GM19463 (cell line): ENCODE measurements around the gene TM7SF3.

ENCODE experiments used
- ATAC-seq: cut with Tn5 transposase; IDR thresholded peaks from one replicate; pipeline ENCODE4 v1.9.1; 2021; ENCODE audit warnings: mild to moderate bottlenecking, moderate library complexity; ENCODE audit not compliant: unreplicated experiment

TM7SF3 gene

DNA sequence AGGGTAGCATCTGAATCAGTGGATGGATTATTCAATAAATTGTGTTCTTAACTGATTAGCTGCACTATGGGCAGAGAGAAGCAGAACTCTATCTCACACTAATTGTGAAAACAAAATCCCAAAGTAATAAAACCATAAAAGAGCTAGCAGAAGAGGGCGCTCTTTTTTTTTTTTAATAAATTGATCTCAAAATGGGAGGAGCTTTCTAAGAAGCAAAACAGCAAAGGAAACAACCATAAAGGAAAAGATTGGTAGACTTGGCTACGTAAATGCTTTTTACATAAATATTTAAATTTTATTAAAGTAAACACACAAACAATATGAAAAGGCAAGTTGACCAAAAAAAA is 1.5 kb upstream of the TM7SF3 start:
- no peak for ATAC-seq

DNA sequence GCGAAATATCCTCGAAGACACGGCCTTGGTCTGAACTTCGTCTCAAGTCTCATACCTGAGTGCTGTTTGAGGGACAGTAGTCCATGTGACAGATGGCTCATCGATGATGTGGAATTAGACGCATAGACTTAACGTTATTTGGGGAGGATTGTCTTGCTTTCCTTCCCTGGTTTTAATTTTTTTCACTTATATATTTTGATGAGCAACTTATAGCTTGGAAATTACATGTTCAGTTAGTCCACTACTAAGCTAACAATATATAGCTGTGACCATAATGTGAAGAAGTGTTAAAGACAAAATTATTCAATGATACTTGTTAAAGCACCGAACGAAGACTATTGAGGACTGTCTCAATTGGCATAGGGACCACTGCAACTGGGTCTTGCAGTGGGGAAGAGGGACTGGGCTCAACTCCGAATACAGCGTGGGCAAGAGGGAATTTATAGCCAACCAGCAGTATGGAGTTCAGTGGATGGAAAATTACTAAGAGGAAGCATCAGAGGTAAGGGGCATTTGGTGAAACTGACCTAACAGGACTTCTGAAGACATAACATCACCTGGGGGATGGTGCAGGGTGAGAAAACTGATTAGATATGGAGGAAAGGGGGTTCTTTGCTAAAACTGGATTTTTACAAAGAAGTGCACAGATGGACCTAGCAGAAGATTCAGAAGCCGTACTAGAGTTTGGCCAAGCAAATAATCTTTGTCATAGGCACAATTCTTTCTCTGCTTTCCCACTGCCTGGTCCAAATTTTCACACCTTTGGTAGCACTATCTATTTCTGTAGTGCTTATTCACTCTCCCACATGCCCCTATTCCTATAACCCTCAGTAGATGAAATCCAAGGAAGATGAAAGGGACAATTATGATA is 910 bp upstream of the TM7SF3 start:
- no peak for ATAC-seq

DNA sequence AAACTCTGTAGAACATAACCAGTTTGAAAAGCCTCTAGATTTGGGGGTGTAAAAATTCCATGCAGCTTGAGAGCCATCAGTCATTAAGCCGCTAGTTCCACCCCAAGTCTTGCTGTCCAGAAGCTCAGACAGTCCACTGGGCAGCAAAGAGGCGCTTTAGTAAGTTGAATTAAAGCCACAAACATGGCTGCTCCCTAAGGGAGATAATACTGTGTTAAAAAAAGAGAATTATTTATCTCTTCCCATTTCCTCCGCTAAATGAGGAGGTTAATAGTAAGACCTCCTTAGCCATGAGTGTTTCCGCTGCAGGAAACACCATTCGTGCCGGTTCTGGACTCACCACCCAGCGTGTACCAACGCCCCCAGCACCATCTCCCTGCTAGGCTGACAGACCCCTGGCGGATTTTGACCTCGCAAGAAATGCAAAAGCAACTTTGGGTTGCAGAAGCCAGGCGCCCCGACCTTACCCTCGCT is 536 bp downstream of the TM7SF3 start:
- ATAC-seq, result peak; percentile 26

DNA sequence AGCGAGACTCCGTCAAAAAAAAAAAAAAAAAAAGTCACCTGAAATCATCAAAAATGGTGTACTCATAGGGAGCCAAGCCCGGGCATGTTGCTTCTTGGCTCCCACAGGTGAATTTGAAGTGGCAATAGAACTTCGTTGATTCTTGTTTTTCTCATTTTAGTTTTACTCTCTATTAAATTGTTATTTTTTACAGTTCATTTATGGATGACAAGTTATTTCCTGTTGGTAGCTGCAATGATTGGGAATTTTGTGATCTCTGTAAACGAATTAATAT is 1.3 kb downstream of the TM7SF3 start:
- ATAC-seq, result no peak

DNA sequence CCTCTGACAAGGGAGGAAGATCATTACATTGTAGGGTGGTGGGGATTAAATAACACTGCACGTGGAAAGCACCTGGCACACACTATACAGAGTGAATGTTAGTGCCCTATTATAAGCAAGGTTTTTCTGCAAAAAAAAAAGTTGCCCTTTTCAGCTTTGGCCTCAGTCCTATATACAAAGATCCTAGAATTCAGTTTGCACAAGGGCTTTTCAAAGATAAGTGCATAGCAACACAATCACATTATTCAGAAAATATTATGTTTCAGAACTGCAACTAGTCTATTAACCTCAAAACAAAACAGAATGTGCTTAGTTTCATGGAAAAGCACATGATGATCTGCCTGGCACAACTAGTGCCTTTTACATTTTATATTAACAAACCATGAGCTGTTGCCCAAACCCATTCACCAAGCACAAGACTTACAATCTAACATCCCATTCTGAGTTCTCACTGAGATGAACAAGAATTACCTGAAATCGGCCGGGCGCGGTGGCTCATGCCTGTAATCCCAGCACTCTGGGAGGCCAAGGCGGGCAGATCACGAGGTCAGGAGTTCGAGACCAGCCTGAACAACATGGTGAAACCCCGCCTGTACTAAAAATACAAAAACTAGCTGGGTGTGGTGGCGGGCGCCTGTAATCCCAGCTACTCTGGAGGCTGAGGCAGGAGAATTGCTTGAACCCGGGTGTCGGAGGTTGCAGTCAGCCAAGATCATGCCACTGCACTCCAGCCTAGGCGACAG is 1.8 kb downstream of the TM7SF3 start:
- no peak for ATAC-seq

DNA sequence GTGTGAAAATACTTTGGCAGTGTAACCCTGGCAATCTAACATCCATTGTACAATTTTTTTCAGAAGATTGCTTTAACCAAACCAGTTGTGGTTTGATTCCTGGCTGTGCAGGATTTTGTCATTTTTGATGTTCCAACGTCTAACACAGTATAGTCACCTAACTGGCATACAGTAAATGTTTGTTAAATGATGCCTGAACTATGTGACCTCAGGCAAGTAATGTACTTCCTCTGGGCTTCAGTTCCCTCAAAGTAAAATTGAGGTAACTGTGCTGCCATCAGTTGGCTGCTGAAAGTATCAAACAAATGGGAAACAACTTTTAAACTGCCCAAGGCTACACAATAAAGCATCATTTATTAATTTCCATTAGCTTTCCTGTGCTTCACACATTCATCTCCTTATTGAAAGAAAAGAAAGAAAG is 4.3 kb downstream of the TM7SF3 start:
- no peak for ATAC-seq

GRCh38 chr12:27008081-27008480 is 6.1 kb downstream of the TM7SF3 start:
- no peak for ATAC-seq

DNA sequence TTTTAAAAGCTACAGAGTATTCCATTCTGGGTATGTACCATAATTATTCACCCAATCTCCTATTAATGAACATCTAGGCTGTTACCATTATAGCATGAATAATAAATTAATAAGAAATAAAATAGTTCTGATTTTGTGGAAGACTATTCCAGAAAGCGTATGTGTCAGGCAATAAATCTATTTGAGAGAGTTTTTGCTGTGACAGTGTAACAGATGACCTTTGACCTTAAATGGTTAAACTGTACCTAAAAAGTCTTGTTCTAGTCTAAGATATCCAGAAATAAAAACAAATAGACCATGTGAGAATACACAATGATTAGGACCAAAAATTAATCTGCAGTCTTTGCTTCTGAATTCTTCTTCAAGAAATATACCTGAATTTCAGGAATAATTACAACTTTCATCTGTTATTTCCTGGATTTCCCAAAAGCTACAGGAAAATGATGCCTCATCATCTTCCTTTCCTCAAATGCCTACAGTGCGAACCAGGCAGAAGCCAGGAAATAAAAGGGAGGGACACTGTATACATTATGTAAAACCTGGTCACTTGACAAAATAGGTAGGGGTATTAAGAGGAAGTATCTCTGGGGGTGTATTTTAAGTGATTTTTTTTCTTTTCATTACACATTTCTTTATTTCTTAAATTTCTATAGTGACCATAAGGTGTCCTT is 7.3 kb downstream of the TM7SF3 start:
- no peak for ATAC-seq

- ATAC-seq, result no peak
Measured at GRCh38 chr12:27005495-27005894, 8.7 kb downstream of the TM7SF3 start.

GRCh38 chr12:27003421-27004381 is 10.5 kb downstream of the TM7SF3 start:
- ATAC-seq, result no peak

GRCh38 chr12:27002141-27002540 is 12.0 kb downstream of the TM7SF3 start:
- no peak for ATAC-seq

DNA sequence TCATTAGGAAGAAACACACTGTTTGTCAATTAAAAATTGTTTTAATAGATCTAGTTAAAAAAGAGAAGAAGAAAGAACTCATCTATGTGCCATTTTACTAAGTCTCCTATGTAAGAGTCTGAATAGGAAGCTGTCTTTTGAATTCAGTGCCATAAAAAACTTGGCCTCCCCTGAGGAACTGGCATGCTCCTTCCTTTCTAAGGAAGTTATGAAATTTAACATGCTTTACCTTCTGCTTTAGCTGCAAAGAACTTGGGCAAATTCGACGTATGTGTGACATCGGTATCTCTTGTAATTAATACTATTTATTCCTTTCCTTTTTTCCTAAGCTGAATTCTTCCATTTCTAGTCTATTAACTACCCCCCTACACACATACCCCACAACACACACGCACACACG is 12.5 kb downstream of the TM7SF3 start:
- ATAC-seq, result no peak

- ATAC-seq, result no peak
Measured at GRCh38 chr12:27000961-27001360, 13.2 kb downstream of the TM7SF3 start.

- no peak for ATAC-seq
Measured at GRCh38 chr12:26997003-26997402, 17.2 kb downstream of the TM7SF3 start.

- ATAC-seq, result no peak
Measured at GRCh38 chr12:26995706-26996105, 18.5 kb downstream of the TM7SF3 start.

DNA sequence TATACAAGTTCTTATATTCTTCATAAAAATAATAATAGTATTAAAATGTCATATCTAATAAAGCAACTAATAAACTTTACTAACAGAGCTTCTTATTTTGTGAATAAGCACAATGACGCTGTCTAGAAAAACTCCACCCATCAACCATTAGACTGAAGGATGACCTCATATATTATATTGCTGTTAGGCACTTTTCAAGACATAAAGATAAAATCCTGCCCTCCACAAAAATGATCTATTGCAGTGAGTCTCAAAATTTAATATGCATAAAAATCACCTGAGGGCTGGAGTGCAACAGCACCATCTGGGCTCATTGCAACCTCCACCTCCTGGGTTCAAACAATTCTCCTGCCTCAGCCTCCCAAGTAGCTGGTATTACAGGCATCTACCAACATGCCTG is 20.1 kb downstream of the TM7SF3 start:
- no peak for ATAC-seq

DNA sequence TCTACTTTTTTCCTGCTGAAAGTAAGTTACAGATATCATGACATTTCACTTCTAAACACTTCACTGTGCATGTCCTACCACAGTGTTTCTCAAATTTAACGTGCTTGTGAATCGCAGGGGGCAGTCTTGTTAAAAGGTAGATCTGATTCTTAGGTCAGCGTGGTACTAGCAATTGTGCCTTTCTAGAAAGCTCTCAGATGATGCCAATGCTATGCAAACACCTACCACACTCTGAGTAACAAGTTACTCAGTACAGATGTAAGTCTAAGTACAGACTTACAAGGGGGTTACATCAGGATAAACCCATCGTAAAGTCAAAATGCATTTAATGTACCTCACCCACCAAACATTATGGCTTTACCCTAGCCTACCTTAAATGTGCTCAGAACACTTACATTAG is 22.4 kb downstream of the TM7SF3 start:
- ATAC-seq, result no peak

DNA sequence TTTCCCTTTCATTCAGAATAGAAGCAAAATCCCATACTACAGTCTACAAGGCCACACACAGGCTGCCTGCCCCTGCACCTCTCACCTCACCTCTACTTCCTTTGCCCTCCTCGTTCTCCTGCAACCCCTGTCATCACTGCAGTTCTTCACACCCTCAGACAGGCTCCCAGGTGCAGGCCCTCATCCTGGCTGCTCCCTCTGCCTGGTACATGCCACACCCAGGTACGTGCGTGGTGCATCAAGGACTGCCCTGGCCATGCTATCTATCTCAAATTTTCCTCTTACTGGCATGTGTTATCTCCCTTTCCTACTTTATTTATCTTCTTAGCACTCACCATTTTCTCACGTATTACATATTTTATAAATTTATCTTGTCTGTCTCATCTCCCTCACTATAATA is 24.3 kb downstream of the TM7SF3 start:
- ATAC-seq, result no peak

DNA sequence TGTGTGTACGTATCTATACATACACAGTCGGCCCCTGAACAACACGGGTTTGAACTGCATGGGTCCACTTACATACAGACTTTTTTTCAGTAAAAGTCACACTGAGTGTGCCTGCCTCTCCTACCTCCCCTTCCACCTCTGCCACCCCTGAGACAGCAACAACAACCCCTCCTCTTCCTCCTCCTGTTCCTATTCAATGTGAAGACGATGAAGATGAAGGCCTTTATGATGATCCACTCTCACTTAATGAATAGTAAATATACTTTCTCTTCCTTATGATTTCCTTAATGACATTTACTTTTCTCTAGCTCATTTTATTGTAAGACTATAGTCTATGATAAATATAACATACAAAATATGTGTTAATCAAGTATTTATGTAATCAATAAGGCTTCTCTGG is 25.5 kb downstream of the TM7SF3 start:
- ATAC-seq, result no peak

DNA sequence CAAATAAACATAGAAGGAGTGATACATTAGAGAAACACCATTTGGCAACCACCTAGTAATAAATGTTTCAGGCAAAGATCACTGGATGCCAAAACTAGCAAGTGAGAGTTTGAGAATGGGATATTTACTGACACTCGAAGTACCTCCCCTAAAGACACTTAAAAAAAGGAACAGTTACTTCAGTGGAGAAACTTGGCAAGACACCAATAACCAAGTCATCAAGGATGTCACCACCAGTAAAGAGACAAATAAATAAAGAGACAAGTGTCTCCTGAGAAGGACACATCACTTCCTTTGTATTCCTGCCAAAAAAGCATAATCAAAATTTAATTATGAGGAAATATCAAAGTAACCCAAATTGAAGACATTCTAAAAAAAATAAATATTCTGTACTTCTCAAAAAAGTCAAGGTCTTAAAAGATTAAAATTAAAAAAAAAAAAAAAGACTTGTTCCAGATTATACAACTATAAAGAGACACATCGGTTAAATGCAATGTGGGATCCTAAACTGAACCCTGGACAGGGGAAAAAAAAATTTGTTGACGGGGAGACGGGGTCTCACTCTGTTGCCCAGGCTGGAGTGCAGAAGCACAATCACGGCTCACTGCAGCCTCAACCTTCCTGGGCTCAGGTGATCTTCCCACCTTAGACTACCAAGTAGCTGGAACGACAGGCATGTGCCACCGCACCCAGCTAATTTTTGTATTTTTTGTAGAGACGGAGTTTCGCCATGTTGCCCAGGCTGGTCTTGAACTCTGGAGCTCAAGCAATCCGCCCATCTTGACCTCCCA is 26.4 kb downstream of the TM7SF3 start:
- no peak for ATAC-seq
